ENCODE measurements around the gene YKT6.
"Not testable (repeated sequence)": the region's sequence is repeated elsewhere in the genome, so short reads cannot be mapped to it uniquely, and the experiment has no call there.

Gene YKT6

GRCh38 chr7:44200699-44201461 lies at the start of gene YKT6:
Gene YKT6, plus strand, starts transcription at chr7:44200978. Its CDS starts 158 bp downstream, at chr7:44201136.
- DNase-seq (ENCODE audit: low read depth) = peak; percentile 99

- no peak for DNase-seq (ENCODE audit: low read depth)
Measured at GRCh38 chr7:44151956-44152355, 48.8 kb upstream of the YKT6 start.

- DNase-seq (ENCODE audit: low read depth) = no peak
Measured at GRCh38 chr7:44152971-44153947, 47.5 kb upstream of the YKT6 start.

- DNase-seq (ENCODE audit: low read depth) = no peak
Measured at GRCh38 chr7:44153948-44154335, 46.8 kb upstream of the YKT6 start.

DNA sequence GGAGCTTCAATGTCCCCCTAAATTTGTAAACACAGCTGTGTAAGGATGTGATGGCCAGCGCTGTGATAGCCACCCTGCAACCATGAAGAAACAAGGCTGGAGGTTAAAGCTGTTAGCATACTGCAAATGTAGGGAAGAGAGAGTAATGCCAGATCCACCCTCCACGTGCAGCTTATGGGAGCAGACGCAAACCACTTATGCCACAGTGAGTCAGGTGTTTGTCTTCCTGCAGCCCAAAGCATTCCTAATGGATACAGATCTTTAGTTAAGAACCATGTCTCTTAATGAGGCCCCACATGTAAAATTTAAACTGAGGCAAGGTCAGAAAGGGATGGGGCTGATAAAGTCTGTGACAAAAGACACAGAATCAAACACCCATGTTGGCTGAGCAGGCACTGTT lies 46.1 kb upstream of the YKT6 start:
- peak; percentile 56 for DNase-seq (ENCODE audit: low read depth)

- no peak for DNase-seq (ENCODE audit: low read depth)
Measured at GRCh38 chr7:44155191-44156185, 45.3 kb upstream of the YKT6 start.

- DNase-seq (ENCODE audit: low read depth) = no peak
Measured at GRCh38 chr7:44156453-44157010, 44.2 kb upstream of the YKT6 start.

- DNase-seq (ENCODE audit: low read depth) = no peak
Measured at GRCh38 chr7:44157116-44158080, 43.4 kb upstream of the YKT6 start.

GRCh38 chr7:44158096-44158872 lies 42.5 kb upstream of the YKT6 start:
- no peak for DNase-seq (ENCODE audit: low read depth)

- DNase-seq (ENCODE audit: low read depth) = no peak
Measured at GRCh38 chr7:44158873-44159631, 41.7 kb upstream of the YKT6 start.

DNA sequence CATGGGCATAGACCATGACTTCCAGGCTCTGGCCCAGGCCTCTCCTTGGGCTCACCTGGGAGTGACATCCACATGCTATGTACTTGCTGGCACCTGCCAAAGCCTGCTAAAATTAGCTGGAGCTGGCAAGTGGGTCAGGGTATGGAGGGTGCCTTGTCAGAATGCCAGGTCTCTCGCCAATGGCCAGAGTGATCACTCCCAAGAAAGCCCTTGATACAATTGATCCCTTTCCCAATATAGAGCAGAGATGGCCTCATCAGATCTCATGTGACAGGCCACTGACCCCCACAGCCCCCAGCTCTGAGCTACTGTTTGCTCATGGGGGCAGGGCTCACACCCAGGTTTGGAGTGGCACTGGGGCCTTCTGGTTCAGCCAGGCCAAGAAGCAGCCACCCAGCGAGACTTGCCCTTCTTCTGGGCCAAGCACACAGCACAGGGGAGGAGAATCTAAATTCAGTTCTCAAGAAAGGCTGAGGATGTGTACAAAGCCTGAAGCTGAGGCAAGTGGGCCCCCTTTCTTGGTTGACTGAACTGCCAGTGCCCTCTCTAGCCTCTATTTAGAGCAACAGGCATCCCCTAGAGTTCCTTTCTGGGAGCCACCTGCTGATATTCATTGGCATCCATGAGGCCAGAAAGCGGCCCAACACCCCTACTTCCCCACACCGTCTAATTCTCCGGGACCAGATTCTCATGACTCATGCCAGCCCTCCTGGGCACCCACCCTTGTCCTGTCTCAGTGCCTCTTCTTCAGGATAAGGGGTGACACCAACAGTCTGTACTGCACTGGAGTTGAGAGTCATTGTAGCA lies 40.8 kb upstream of the YKT6 start:
- no peak for DNase-seq (ENCODE audit: low read depth)

- no peak for DNase-seq (ENCODE audit: low read depth)
Measured at GRCh38 chr7:44161371-44161770, 39.4 kb upstream of the YKT6 start.

GRCh38 chr7:44162179-44162578 lies 38.6 kb upstream of the YKT6 start:
- DNase-seq (ENCODE audit: low read depth) = no peak

DNA sequence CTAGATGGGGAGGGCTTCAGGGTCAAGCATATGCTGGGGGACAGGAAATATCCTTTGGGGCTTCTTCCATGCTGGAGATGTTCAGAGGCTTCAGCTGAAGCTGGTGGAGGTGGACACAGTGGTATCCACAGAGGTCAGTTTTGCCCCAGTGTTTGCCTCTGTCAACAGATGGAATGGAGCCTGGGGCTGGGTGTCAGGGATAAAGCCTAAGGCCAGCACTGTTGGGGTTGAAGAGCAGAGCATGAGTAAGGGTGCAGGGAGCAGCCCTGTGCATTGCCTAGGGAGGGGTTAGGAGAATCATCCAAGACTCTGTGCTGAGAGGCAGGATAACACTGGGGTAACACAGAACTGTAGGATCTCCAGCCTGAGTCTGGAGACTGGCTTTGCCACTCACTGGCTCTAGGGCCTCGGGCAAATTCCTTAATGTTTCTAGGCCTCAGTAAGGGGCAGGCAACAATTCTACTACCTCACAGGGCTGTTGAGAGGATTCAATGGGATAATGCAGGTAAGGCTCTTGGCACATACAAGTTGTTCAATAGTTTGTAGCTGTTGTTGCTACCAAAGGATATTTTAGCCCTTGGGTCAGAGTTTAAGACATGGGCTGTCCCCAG lies 37.9 kb upstream of the YKT6 start:
- DNase-seq (ENCODE audit: low read depth) = peak; percentile 21

GRCh38 chr7:44163591-44163990 lies 37.2 kb upstream of the YKT6 start:
- peak; percentile 90 for DNase-seq (ENCODE audit: low read depth)

- no peak for DNase-seq (ENCODE audit: low read depth)
Measured at GRCh38 chr7:44167920-44168319, 32.9 kb upstream of the YKT6 start.

DNA sequence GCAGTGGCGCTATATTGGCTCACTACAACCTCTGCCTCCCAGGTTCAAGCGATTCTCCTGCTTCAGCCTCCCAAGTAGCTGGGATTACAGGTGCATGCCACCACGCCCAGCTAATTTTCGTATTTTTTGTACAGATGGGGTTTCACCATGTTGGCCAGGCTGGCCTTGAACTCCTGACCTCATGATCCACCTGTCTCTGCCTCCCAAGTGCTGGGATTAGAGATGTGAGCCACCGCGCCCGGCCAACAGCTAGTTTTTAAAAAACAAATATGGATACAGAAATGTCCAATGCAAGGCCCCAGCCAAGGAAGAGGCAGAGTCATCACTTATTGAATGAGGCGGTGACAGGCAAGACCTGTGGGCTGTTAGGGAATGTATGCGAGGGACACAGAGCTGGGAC lies 28.9 kb upstream of the YKT6 start:
- DNase-seq (ENCODE audit: low read depth) = not testable (repeated sequence)

All from ELR (cell line).